NCI-H748 (cell line): ENCODE results near the gene ZSWIM1.

Source experiments
- DNase-seq: peaks from one replicate; lab custom pipeline; 2025; ENCODE audit not compliant: unreplicated experiment; lab: John Stamatoyannopoulos, UW

ZSWIM1 gene

DNA sequence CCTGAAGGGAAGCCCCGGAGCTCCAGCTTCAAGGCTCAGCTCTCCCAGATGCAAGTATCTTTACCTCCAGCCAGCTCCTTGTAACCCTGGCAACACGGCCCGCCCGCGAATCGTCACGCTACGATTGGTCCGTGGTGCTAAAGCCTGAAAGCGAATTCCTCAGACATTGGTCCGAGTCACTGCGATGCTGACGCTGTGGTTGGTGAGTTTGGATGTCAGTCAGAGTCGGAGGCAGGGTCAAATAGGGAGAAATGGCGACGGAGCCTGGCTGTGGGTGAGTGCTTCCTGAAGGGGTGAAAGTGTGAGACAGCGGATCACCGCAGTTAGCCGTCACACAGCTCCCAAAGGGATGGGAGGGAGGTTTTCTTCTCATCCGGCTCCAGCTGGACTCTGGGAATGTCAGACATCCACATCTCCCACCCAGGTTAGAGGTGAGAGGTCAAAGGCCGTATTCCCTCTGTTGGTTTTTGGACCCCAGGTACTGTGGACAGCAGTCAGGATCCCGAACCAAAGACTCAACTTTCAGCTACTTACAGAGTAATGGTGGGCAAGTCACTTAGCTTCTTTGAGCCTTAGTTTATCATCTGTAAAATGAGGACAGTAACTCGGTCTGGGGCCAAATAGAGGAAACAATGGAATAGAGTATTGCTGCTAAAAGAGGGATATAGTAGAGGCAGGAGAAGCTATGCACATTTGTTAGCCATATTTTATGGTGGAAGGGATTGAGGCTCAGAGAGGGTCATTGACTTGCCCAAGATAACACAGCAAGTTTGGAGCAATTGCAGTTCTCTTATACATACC, at the start of gene ZSWIM1:
TSS of gene ZSWIM1 (plus strand) at position 240 of the 801 bp plus-strand sequence. CDS start 1,366 bp downstream, outside the sequence.
- DNase-seq, result peak; percentile 97

DNA sequence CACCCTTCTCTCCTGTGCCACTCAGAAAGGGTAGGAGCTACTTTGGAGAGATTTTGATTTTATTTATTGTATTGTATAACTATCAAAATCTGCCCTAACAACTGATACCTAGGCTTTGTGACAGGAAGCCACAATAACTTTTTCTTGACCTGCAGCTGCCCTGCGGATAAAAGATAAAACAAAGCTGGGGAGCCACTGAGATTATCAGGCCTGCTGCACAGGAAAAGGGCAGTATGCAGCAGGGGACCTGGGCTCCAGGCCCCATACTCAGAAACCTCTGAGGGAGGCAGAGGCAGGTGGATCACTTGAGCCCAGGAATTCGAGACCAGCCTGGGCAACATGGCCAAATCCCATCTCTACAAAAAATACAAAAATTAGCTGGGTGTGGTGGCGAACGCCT, 48.4 kb upstream of the ZSWIM1 start:
- DNase-seq, result no peak

DNA sequence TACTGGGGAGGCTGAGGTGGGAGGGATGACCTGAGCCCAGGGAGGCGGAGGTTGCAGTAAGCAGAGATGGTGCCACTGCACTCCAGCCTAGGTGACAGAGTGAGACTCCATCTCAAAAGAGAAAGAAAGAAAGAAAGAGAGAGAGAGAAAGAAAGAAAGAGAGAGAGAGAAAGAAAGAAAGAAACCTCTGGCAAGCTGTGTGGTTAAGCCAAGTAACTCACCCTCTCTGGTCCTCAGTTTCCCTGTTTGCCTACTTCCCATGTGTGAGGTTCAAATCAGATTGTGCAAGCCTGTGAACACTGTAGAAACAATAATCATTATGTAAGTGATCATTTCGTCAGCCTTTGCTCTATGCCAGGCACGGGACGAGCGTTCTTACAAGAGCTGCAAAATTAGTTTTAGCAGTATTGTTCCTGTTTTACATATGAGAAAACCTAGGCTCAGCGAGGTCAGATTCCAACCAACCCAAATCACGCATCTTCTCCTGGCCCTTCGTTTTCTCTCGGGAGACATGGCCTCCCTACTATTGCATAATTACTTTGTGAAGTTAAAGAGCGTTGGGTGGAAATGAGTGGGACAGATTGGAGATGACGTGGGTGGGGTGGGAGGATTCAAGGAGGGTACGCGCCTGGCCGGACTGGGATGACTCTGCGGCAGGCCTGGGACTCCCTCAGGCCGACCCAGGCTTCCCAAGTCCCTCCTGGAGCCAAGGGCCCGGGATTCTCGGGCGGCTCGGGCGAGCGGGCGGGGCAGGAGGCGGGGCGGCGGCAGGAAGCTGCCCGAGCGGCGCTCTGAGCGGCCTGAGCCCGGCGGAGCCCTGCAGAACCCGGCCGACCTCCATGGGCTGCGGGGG, 47.8 kb upstream of the ZSWIM1 start, which contains the start of gene SNX21:
TSS of gene SNX21 (plus strand) at position 770 of the 853 bp plus-strand sequence. CDS start 121 bp downstream, outside the sequence.
- DNase-seq, result peak; percentile 58

DNA sequence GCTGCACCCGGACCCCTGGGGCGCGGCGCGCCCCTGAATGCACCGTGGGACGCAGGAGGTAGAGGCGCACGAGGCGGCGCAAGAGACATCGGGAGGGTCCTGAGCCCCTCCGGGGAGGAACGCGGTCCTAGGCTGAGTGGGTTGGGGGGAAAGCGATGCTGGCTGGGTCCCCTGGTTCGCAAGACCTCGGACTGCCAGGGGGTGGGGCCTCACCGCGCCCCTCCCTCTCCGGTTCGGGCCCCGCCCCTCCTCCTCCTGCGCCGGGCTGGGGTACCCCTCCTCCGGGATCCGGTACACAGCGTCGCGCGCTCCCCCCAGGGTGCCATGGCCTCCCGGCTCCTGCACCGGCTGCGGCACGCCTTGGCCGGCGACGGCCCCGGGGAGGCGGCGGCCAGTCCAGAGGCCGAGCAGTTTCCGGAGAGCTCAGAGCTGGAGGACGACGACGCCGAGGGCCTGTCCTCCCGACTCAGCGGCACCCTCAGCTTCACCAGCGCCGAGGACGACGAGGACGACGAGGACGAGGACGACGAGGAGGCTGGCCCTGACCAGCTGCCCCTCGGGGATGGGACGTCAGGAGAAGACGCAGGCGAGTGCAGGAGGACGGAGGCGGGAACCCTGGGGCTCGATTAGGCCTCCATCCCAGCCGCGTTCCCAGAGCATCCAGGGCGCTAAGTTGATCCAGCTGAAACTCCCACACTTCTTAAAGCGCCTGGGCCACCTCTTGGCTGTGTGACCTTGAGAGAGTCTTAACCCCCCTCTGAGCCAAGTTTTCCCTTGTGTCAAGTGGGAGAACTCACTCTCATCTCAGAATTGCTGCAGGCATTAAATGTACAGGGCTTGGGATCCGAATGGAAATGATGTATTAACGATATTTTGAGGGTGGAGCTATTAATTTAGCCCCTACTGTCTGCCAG, 46.9 kb upstream of the ZSWIM1 start:
- peak; percentile 55 for DNase-seq

DNA sequence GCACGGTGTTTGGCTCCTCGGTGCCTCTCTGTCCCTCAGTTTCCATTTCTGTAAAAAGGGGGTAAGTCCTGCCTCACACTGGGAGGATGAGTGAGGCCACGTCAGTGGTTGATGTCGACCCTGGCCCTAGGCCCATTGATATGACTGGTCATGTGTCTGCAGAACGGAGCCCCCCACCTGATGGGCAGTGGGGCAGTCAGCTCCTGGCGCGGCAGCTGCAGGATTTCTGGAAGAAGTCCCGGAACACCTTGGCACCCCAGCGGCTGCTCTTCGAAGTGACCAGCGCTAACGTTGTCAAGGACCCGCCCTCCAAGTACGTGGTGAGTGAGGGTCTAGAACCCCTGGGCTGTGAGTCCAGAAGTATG, 46.2 kb upstream of the ZSWIM1 start:
- no peak for DNase-seq

DNA sequence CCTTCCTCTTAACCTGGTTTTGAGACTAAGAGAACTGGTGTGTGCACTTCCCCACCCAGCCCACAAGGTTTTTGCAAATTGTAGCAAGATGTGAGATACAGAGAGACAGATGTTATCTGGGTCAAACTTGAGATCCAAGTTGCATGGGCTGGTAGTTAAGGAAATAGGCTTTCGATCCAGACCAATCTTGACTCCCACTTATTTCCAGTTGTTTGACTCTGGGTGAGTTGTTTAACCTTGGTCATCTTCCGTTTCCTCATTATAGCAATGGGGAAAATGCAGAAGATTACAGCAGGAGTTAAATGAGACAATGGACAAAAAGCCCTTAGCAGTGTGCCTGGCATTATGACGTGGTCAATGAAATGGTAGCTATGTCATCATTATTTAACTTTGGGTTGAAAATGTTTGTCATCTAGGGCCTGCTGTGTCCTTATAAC, 45.7 kb upstream of the ZSWIM1 start:
- no peak for DNase-seq

DNA sequence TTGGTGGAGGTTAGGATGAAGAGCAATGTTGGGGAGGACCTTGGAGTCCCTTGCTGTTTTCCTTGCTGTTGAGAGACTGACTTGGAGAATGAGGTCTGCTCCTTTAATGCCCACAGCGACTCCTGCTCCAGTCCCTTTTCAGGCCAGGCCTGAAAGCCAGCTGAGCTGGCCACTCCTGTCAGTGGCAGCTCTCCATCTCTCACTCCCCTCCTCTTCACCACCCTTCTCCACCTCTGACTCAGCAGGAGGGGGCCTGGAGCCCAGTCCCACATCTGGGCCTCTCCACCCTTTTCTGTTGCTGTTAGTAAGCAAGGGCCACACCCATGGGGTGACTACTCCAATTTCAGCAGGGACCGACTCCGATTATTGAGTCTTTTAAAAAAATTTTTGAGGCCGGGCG, 45.2 kb upstream of the ZSWIM1 start:
- no peak for DNase-seq

DNA sequence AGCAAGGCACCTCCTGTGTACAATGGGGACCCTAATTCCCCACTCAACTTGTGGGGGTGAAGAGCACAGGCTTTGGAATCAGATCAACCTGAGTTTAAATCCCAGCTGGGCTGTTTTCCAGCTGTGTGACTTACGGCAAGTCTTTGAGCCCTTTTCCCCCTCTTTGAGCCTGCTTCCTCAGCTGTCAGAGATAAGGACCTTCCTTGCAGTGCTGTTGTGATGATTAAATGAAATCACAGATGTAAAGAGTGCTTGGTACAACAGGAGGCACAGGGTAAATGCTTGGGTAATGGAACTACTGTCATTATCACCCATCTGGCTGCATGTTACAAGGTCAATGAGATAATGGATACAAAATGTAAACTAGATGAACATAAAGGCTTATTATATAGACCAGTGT, 44.2 kb upstream of the ZSWIM1 start:
- DNase-seq, result peak; percentile 5

DNA sequence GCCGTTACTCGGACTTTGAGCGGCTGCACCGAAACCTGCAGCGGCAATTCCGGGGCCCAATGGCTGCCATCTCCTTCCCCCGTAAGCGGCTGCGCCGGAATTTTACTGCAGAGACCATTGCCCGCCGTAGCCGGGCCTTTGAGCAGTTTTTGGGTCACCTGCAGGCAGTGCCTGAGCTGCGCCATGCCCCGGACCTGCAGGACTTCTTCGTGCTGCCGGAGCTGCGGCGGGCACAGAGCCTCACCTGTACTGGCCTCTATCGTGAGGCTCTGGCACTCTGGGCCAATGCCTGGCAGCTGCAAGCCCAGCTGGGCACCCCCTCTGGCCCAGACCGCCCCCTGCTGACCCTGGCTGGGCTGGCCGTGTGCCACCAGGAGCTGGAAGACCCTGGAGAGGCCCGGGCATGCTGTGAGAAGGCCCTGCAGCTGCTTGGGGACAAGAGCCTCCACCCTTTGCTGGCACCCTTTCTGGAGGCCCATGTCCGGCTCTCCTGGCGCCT, 40.3 kb upstream of the ZSWIM1 start:
- DNase-seq, result no peak

DNA sequence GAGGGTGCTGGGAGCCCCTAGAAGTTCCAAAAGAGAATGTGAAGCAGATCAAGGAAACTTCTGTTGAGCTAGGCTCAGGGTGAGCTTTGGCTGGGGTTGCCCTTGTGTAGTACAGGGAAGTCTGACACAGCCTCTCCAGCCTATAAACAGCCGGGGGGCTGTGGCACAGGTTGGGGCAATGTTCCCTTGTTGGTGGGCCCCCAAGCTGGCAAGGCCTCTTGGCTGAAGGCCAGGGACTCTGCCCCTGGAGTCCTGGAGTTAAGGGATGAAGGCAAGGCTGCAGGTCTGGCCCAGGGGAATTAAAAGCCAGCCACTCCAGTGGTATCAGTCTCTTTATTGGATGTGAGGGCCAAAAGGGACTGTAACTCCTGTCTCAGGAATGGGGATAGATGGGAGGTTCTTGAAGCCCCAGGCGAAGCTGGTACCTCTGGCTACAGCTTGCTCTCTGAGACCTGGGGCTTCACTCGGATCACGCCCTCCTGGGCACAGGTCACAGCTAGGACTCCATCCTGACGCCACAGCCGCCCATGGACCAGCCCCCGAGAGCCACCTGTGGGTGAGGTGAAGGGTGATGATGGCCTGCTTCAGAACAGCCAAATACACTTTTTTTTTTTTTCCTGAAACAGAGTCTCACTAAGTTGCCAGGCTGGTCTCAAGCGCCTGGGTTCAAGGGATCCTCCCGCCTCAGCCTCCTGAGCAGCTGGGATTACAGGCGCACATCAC, 39.5 kb upstream of the ZSWIM1 start:
- DNase-seq, result no peak

DNA sequence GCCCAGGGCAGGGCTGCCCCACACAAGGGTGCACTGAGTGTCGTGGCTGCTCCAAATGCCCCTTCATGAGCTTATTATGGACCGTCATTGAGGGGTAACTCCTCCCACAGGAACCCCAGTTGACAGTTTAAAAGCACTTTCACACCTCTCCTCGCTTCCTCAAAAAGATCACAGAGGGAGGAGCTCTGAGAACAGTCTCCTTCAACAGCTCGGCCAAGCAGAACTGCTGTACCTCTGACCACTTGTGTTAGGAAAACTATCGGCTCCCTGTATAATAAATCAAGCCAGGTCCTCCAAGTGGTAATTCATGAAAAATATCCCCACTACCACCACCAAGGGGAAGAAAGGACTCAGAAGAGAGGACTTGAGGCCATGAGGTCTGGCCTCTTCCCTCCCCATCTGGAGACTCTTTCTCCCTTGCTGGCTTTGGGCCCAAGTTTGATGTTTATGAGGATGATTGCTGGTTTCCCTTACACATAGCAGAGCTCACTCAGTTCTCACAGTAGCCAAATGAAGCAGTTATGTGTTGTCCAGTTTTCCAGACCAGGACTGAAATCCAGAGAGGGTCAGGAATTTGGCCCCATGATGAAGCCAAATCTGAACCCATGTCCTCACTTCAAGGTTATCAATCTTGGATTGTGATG, 38.7 kb upstream of the ZSWIM1 start:
- no peak for DNase-seq

DNA sequence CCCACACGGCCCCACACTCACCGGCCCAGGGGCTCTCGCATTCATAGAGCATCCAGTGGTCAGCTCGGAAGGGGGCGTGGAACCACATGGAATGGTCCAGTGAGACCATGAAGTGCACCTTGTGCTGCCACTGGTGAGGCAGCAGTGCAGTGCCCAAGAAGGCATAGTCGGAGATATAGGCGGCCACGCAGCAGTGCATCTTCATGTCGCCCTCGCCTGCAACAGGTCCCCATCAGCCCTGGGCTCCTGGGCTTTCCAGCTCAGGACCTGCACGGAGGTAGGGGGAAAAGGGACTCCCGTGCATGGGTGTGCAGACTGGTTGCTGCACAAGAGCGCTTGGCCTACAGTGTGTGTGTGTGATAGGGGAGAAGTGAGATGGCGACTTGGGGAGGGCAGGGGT, 37.5 kb upstream of the ZSWIM1 start:
- no peak for DNase-seq

DNA sequence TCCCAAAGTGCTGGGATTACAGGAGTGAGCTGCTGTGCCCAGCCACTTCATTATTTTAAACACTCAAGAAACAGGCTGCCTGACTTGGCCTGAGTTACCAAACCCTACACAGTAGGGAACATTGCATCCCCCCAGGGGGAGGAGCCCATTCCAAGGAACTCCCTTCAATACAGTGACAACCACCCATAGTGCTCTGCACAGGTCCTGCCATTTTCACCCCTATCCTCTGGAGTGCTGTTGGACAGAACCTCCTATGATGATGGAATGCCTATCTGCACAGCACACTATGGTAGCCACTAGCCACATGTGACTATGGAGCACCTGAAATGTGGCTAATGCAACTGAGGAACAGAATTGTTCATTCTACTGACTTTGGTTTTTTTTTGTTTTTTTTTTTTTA, 35.6 kb upstream of the ZSWIM1 start:
- no peak for DNase-seq

DNA sequence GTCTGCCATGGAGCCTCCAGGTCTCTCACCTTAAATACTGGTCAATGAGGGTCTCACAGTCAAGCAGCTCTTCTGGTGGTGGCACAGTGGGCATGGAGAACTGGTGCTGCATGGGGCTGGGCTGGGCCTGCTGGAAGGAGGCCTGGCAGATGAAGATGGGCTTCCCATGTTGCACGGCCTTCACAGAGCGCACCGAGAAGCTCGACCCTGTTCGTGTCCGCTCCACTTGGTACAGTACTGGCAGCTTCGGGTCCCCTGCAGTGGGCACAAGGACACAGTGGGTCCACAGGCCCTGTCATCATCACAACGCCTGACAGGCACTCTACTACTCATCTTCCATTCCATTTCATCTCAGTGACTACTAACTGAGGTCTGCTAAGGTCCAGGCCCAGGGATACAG, 32.6 kb upstream of the ZSWIM1 start:
- no peak for DNase-seq

DNA sequence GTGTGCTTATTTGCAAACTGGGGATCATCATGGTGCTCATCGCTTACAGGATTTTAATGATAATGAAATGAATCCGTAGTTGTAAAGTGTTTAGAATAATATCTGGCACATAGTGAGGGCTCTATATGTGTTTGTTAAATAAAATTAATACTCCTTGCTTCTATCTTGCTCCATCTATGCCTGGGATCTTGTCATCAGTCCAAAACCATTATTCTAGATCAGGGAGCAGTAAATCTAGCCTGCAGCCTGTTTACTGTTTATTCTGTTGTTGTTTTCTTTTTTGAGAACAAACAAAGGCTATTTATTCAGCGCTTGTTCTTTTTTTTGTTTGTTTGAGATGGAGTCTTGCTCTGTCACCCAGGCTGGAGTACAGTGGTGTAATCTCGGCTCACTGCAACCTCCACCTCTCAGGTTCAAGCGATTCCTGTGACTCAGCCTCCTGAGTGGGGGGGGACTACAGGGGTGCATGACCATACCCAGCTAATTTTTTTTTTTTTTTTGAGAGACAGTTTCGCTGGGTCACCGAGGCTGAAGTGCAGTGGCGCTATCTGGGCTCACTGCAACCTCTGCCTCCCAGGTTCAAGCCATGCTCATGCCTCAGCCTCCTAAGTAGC, 32.0 kb upstream of the ZSWIM1 start:
- DNase-seq, result no peak

DNA sequence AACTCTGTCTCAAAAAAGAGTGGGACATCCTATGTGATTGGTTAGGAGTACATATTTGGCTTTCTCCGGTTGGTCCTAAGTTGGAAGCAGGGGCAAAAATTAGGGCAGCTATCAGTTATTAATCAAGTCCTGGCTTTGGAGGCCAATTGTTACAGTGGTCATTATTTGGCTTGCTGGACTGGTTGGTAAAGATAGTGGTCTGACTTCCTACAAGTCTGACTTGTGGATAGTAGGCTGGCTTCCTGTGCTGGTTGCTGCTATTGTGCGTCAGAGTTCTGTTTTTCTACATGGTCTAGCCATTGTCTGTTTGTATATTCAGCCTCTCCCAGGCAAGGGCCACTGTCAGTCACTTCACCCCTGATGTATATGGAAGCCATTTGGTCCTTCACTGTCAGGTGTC, 30.8 kb upstream of the ZSWIM1 start:
- DNase-seq, result no peak

DNA sequence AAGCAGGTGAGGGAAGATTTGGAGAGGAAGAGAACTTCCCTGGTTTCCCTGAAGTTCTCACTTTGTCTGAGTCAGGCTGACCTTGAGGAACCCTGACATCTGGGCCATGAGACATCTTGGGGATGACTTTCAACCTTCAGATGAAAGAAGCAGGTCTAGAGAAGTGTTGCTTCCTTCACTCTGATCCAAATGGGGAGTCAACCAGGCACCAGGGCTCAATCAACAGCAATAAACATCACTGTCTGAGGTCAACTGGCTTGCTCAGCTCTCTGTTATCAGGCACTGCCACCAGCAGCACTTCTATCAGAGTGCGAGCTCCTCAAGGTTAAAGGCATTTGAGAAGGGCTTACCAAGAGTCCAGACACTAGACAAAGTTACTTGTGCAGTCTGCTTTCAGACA, 30.1 kb upstream of the ZSWIM1 start:
- DNase-seq, result no peak

DNA sequence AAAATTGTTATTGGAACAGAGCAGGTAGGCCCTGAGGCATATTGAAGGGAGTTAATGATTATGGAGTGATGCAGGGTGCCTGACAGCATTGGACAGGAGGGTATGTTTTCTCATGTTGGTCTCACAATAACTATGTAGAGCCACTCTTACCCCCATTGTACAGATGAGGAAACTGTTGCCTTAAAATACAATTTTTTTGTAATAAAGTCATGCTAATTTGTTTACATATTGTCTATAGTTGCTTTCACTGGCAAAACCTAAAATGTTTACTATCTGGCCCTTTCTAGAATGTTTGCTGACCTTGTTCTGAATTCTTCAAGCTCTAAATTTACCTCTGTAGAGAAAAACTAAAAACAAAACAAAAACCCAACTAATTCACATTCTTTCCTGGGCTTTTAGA, 29.5 kb upstream of the ZSWIM1 start:
- no peak for DNase-seq

DNA sequence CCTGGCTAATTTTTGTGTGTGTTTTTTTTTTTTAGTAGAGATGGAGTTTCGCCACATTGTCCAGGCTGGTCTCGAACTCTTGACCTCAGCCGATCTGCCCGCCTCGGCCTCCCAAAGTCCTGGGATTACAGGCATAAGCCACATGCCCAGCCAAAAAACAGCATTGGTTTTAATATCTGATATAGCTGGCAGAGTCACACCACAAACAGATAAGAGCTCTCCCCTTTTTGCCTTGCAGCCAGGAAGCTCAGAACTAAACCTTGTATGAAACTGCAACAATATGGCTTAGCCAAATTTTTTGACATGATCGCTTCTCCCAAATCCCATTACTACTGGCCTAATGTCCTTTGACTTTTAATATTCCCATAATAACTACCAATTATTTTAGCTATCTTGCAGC, 28.7 kb upstream of the ZSWIM1 start:
- no peak for DNase-seq
